H1 (cell line): Measurements from ENCODE around the gene PDP2. TPM values are rescaled to one million over a fixed set of nuclear protein-coding genes. Genes with fewer than 3 reads are reported as not detected.

ENCODE experiments used
- CTCF ChIA-PET: fragments of 300-600 bp; sonication (Branson Sonifier 250); formaldehyde crosslinking; loops from one replicate; lab custom pipeline; 2021; ENCODE audit not compliant: partially characterized antibody; lab: Charles Lee
- POLR2A ChIA-PET: fragments of 300-600 bp; sonication (Branson Sonifier 250); formaldehyde crosslinking; loops from one replicate; lab custom pipeline; 2021; ENCODE audit warnings: inconsistent platforms; ENCODE audit not compliant: partially characterized antibody; lab: Charles Lee
- DNase-seq, 2 experiments: peaks; one replicate each; pipeline versions ENCODE4 v3.0.0 to v3.0.0-alpha.2; 2010 to 2022; ENCODE audit warnings: low spot score in 2 of 2, low read depth in 1 of 2, mixed read lengths in 1 of 2
- FAIRE-seq: peaks from 2 replicates; lab custom pipeline; 2011; peaks lifted over from hg19 to GRCh38; lab: Jason Lieb, UNC
- H2AFZ ChIP-seq: 2 replicates; pipeline ENCODE4 v1.8.1; 2012; ENCODE audit warnings: low read length, inconsistent platforms
- H2AK5ac ChIP-seq: 2 replicates; pipeline ENCODE4 v1.6.1; 2013; ENCODE audit warnings: low read depth, low read length
- H2BK120ac ChIP-seq: replicated peaks from 2 replicates; pipeline ENCODE3; 2013; ENCODE audit warnings: low read depth, low read length, inconsistent platforms
- H2BK12ac ChIP-seq: 2 replicates; pipeline ENCODE4 v1.6.1; 2013; ENCODE audit warnings: low read depth, low read length
- H2BK15ac ChIP-seq: 2 replicates; pipeline ENCODE4 v1.6.1; 2013; ENCODE audit warnings: low read length
- H2BK20ac ChIP-seq: 2 replicates; pipeline ENCODE4 v1.6.1; 2013; ENCODE audit warnings: low read length
- H2BK5ac ChIP-seq: 2 replicates; pipeline ENCODE4 v1.6.1; 2013; ENCODE audit warnings: low read depth, low read length
- H3K14ac ChIP-seq: 2 replicates; pipeline ENCODE4 v1.6.1; 2013; ENCODE audit warnings: inconsistent platforms; ENCODE audit not compliant: insufficient read length
- H3K18ac ChIP-seq: 2 replicates; pipeline ENCODE4 v1.6.1; 2013; ENCODE audit warnings: low read length; ENCODE audit errors: extremely low read depth
- H3K23ac ChIP-seq: 2 replicates; pipeline ENCODE4 v1.6.1; 2013; ENCODE audit warnings: inconsistent platforms; ENCODE audit not compliant: insufficient read length
- H3K23me2 ChIP-seq: 2 replicates; pipeline ENCODE4 v1.6.1; 2013; ENCODE audit warnings: low read depth, low read length
- H3K27ac ChIP-seq: 2 replicates; pipeline ENCODE4 v1.6.1; 2011; ENCODE audit warnings: low read depth, low read length, inconsistent platforms
- H3K27me3 ChIP-seq, 4 experiments: replicated peaks in 1 of 4; 1 replicate in 1 of 4; 2 replicates in 3 of 4; pipeline versions ENCODE4 v1.6.1 to v1.8.1; 2011 to 2013; ENCODE audit warnings: low read length in 3 of 4, mild to moderate bottlenecking in 3 of 4, inconsistent platforms in 2 of 4, mixed read lengths in 2 of 4, moderate library complexity in 1 of 4; ENCODE audit not compliant: control insufficient read depth in 3 of 4, insufficient read depth in 3 of 4; ENCODE audit errors: extremely low read depth in 1 of 4
- H3K36me3 ChIP-seq, 4 experiments: 2 replicates each; pipeline versions ENCODE4 v1.6.1 to v1.8.1; 2011 to 2013; ENCODE audit warnings: mild to moderate bottlenecking in 4 of 4, low read length in 3 of 4, moderate library complexity in 2 of 4, control low read depth in 1 of 4, inconsistent platforms in 1 of 4; ENCODE audit not compliant: insufficient read depth in 4 of 4, control insufficient read depth in 2 of 4
- H3K4ac ChIP-seq: replicated peaks from 2 replicates; pipeline ENCODE3; 2013; ENCODE audit warnings: low read length, low read depth, mixed read lengths, inconsistent platforms; ENCODE audit not compliant: insufficient read length
- H3K4me1 ChIP-seq, 4 experiments: replicated peaks in 1 of 4; 1 replicate in 1 of 4; 2 replicates in 3 of 4; pipeline versions ENCODE4 v1.6.1 to v1.8.1; 2011 to 2013; ENCODE audit warnings: low read length in 3 of 4, inconsistent platforms in 2 of 4, mixed read lengths in 1 of 4; ENCODE audit not compliant: insufficient read depth in 4 of 4, control insufficient read depth in 3 of 4
- H3K4me2 ChIP-seq, 2 experiments: 2 replicates each; pipeline versions ENCODE4 v1.6.1 to v1.8.1; 2011 to 2013; ENCODE audit warnings: low read depth in 2 of 2, low read length in 2 of 2, control low read depth in 1 of 2, inconsistent platforms in 1 of 2, mild to moderate bottlenecking in 1 of 2; ENCODE audit not compliant: insufficient read depth in 1 of 2
- H3K4me3 ChIP-seq, 4 experiments: fragments of 200-600, 300-600 bp in 1 of 4; sonication (generic), shearing (Covaris generic), sonication (Bioruptor Twin) in 1 of 4; 2 replicates each; pipeline versions ENCODE4 v1.5.1 to v1.8.1; 2011 to 2016; ENCODE audit warnings: low read length in 4 of 4, low read depth in 3 of 4, control low read depth in 2 of 4, inconsistent platforms in 2 of 4, mild to moderate bottlenecking in 2 of 4, mixed read lengths in 1 of 4, moderate library complexity in 1 of 4; ENCODE audit not compliant: insufficient read depth in 2 of 4; ENCODE audit errors: extremely low read depth in 1 of 4
- H3K56ac ChIP-seq: replicated peaks from 2 replicates; pipeline ENCODE3; 2013; ENCODE audit warnings: low read depth, mild to moderate bottlenecking, mixed read lengths, low read length, inconsistent platforms; ENCODE audit not compliant: insufficient read length
- H3K79me1 ChIP-seq: 2 replicates; pipeline ENCODE4 v1.6.1; 2013; ENCODE audit warnings: low read depth, low read length, control low read depth
- H3K79me2 ChIP-seq, 2 experiments: 2 replicates each; pipeline versions ENCODE4 v1.6.1 to v1.8.1; 2012 to 2013; ENCODE audit warnings: low read length in 2 of 2, mild to moderate bottlenecking in 2 of 2, inconsistent platforms in 1 of 2; ENCODE audit not compliant: insufficient read depth in 2 of 2, control insufficient read depth in 1 of 2
- H3K9ac ChIP-seq, 4 experiments: replicated peaks in 1 of 4; 1 replicate in 1 of 4; 2 replicates in 3 of 4; pipeline versions ENCODE4 v1.6.1 to v1.8.1; 2011 to 2013; ENCODE audit warnings: low read depth in 3 of 4, low read length in 3 of 4, control low read depth in 2 of 4, mild to moderate bottlenecking in 2 of 4, moderate library complexity in 2 of 4, inconsistent platforms in 1 of 4; ENCODE audit errors: extremely low read depth in 1 of 4
- H3K9me3 ChIP-seq, 2 experiments: 2 replicates each; pipeline versions ENCODE4 v1.6.1 to v1.8.1; 2012 to 2013; ENCODE audit warnings: mild to moderate bottlenecking in 2 of 2, moderate library complexity in 2 of 2, control low read depth in 1 of 2, inconsistent platforms in 1 of 2, low read depth in 1 of 2, low read length in 1 of 2, mixed read lengths in 1 of 2; ENCODE audit not compliant: insufficient read depth in 2 of 2
- H4K20me1 ChIP-seq, 2 experiments: replicated peaks in 1 of 2; 2 replicates each; pipeline versions ENCODE3 to v1.8.1; 2011 to 2013; ENCODE audit warnings: inconsistent platforms in 2 of 2, low read length in 2 of 2, mild to moderate bottlenecking in 1 of 2; ENCODE audit not compliant: insufficient read depth in 2 of 2, control insufficient read depth in 1 of 2
- H4K5ac ChIP-seq: 2 replicates; pipeline ENCODE4 v1.6.1; 2013; ENCODE audit warnings: low read length, low read depth, mixed read lengths, inconsistent platforms; ENCODE audit not compliant: insufficient read length
- H4K8ac ChIP-seq: 2 replicates; pipeline ENCODE4 v1.8.0; 2013; ENCODE audit warnings: mild to moderate bottlenecking, moderate library complexity, low read length, inconsistent platforms; ENCODE audit not compliant: insufficient read depth; ENCODE audit errors: extremely low read depth
- H4K91ac ChIP-seq: replicated peaks from 2 replicates; pipeline ENCODE3; 2013; ENCODE audit warnings: low read length, mixed read lengths, inconsistent platforms; ENCODE audit not compliant: insufficient read length
- CHD2 ChIP-seq: IDR thresholded peaks from 2 replicates; pipeline ENCODE4 v1.6.1; 2012; ENCODE audit warnings: low read length, improper control_type of control experiment
- EP300 ChIP-seq, 2 experiments: IDR thresholded peaks; 1 replicate in 1 of 2; 2 replicates in 1 of 2; pipeline ENCODE4 v1.6.1; 2011 to 2012; ENCODE audit warnings: low read depth in 2 of 2, low read length in 2 of 2, mild to moderate bottlenecking in 2 of 2, borderline replicate concordance in 1 of 2, inconsistent platforms in 1 of 2, moderate library complexity in 1 of 2
- EZH2 ChIP-seq: fragments of 200-600 bp; sonication (generic); IDR thresholded peaks from 2 replicates; pipeline ENCODE4 v1.7.1; 2012; ENCODE audit warnings: low read depth, mild to moderate bottlenecking, moderate library complexity, low read length, inconsistent platforms; ENCODE audit not compliant: severe bottlenecking
- GABPA ChIP-seq: IDR thresholded peaks from 2 replicates; pipeline ENCODE4 v1.6.1; 2011; ENCODE audit warnings: mild to moderate bottlenecking, low read length, moderate library complexity, borderline replicate concordance; ENCODE audit not compliant: insufficient read depth
- GTF2F1 ChIP-seq: IDR thresholded peaks from 2 replicates; pipeline ENCODE4 v1.6.1; 2012; ENCODE audit warnings: low read depth, low read length, improper control_type of control experiment, borderline replicate concordance
- NRF1 ChIP-seq: IDR thresholded peaks from 2 replicates; pipeline ENCODE4 v1.6.1; 2011; ENCODE audit warnings: mild to moderate bottlenecking, low read depth, low read length, improper control_type of control experiment
- RNF2 ChIP-seq: fragments of 200-900, 300-1000 bp; sonication (generic); IDR thresholded peaks from 2 replicates; pipeline ENCODE4 v1.7.1; 2016; ENCODE audit warnings: borderline replicate concordance, low read depth, mild to moderate bottlenecking, antibody characterized with exemption, low read length; ENCODE audit not compliant: poor library complexity, severe bottlenecking; ENCODE audit errors: missing control alignments
- SP4 ChIP-seq: IDR thresholded peaks from 2 replicates; pipeline ENCODE4 v1.6.1; 2012; ENCODE audit warnings: low read length, inconsistent platforms
- TAF1 ChIP-seq: IDR thresholded peaks from 2 replicates; pipeline ENCODE4 v1.6.1; 2011; ENCODE audit warnings: mild to moderate bottlenecking, low read depth, low read length
- TEAD4 ChIP-seq: IDR thresholded peaks from 2 replicates; pipeline ENCODE4 v1.6.1; 2012; ENCODE audit warnings: low read depth, low read length, inconsistent platforms, mixed read lengths
- USF2 ChIP-seq: IDR thresholded peaks from 2 replicates; pipeline ENCODE4 v1.6.1; 2011; ENCODE audit warnings: low read length, improper control_type of control experiment
- YY1 ChIP-seq: IDR thresholded peaks from 2 replicates; pipeline ENCODE4 v1.6.1; 2011; ENCODE audit warnings: low read depth, mild to moderate bottlenecking, low read length
- WGBS, 2 experiments: shearing (Covaris generic) in 1 of 2; methylation state at CpG; one replicate each; pipeline versions ENCODE4 v1.1.6 to v1.1.7; 2013 to 2015; ENCODE audit warnings: low lambda C conversion rate in 2 of 2, mixed read lengths in 2 of 2, inconsistent platforms in 1 of 2, low coverage in 1 of 2, missing lambda C conversion rate in 1 of 2; ENCODE audit not compliant: insufficient replicate concordance in 2 of 2, insufficient coverage in 1 of 2, insufficient read length in 1 of 2; ENCODE audit errors: extremely low coverage in 1 of 2, missing lambda C conversion rate in 1 of 2; 5-methylcytosine and 5-hydroxymethylcytosine counted together
- polyA plus RNA-seq, 7 experiments: library from polyadenylated mRNA; depleted of rRNA in 3 of 7; stranded (reverse) in 5 of 7; unstranded in 2 of 7; fragments of >200 nt in 5 of 7; fragments of 200-250 nt in 2 of 7; gene quantifications; 1 replicate in 5 of 7; 2 replicates in 1 of 7; 4 replicates in 1 of 7; pipeline versions ENCODE4 v1.2.1 to v1.2.3, GENCODE V29; 2011 to 2013; ENCODE audit warnings: missing spikeins in 2 of 7, mixed read lengths in 2 of 7
- total RNA-seq: library from RNA; stranded (reverse); fragmentation: NEBNext Ultra II Directional; extraction: Animal tissue kit (Norgen Biotek cat#: 25700); gene quantifications from 2 replicates; pipeline ENCODE4 v1.2.1, GENCODE V29; 2021

PDP2 gene
- total and polyA plus RNA-seq, 2 of the 8 experiments (the other 6 are each of a cell fraction or from before 2014, with no cell fraction given): 11.7 to 36.5 TPM

GRCh38 chr16:66885491-66885890 lies 5.2 kb downstream of the PDP2 start:
- Histone ChIP-seq H4K20me1 (peaks cover 7 to 19% of the 10 kb centered on the region in 2 experiments), H3K23me2 (peaks cover 3% of the 10 kb centered on the region; the same call in 1 of the 2 replicates), H3K79me2 (peaks cover 0 to 30% of the 10 kb centered on the region in 2 experiments; a peak in 3 of 4 replicates), H2AK5ac (no peak overlapping the region), H4K91ac (no peak overlapping the region), H3K9me3 (no peaks in the 10 kb centered on the region), H2BK15ac (no peak overlapping the region), H3K56ac (no peak overlapping the region), H3K4me2 (no peak overlapping the region), H3K4ac (no peak overlapping the region), H3K23ac (no peak overlapping the region), H3K27ac (no peak overlapping the region), H2BK20ac (no peak overlapping the region), H3K18ac (no peak overlapping the region), H3K14ac (no peak overlapping the region), H3K27me3 (no peaks in the 10 kb centered on the region), H3K36me3 (peaks cover 10 to 34% (median 22%) of the 10 kb centered on the region in 4 experiments), H4K5ac (no peak overlapping the region), H3K4me3 (no peak overlapping the region), H3K9ac (no peak overlapping the region), H2BK120ac (no peak overlapping the region), H3K79me1 (peaks cover 12% of the 10 kb centered on the region), H2BK12ac (no peak overlapping the region), H2AFZ (no peak overlapping the region), H3K4me1 (peaks cover 0 to 5% (median under 1%) of the 10 kb centered on the region in 4 experiments; a peak in 3 of 7 replicates), H2BK5ac (no peak overlapping the region), H4K8ac (0 out of 2 replicates have a peak overlapping the region, but pooled peaks have one; percentile 18)
- POLR2A ChIA-PET: interaction anchor here (1.2 to 1.5 kb wide), 2 partner anchors 10 to 22 kb away, joined by 3 to 4 read pairs; no protein-coding TSS in a partner anchor
- 93% methylated on average over 12 of the region's 12 CpGs; no CpG with 5 or more reads in 1 of the 2 experiments for WGBS, 2 experiments
- DNase-seq: no peak
- FAIRE-seq: no peak
- CTCF ChIA-PET: interaction anchor here (1.3 to 42.0 kb wide), 4 partner anchors 10 to 30 kb away, joined by 4 to 1009 read pairs (median 5); partner anchors contain the start of genes CDH16 and RRAD
- TF ChIP-seq YY1: no peak
- no peak for TF ChIP-seq EZH2
- TF ChIP-seq NRF1: no peak
- TF ChIP-seq USF2: no peak
- no peak for TF ChIP-seq CHD2
- TF ChIP-seq SP4: no peak
- no peak for TF ChIP-seq TEAD4
- no peak for TF ChIP-seq TAF1
- TF ChIP-seq GABPA: no peak
- TF ChIP-seq GTF2F1: no peak
- TF ChIP-seq RNF2: no peak
- no peak for TF ChIP-seq EP300 (IDR thresholded peaks at IDR 0.05; ENCODE audit: borderline replicate concordance in 1 of 2, low read depth in 2 of 2, low read length in 2 of 2)
